RCC 7860 (cell line): ENCODE measurements around the gene SYNPO2.

Experiments
- DNase-seq: peaks from one replicate; pipeline ENCODE4 v3.0.0-alpha.2; 2015; ENCODE audit warnings: low spot score
- FAIRE-seq: peaks from 2 replicates; lab custom pipeline; 2012; peaks lifted over from hg19 to GRCh38; lab: Jason Lieb, UNC

The SYNPO2 gene

GRCh38 chr4:119098306-119098705, 209.7 kb downstream of the SYNPO2 start:
- DNase-seq (no peak), FAIRE-seq (no peak)

DNA sequence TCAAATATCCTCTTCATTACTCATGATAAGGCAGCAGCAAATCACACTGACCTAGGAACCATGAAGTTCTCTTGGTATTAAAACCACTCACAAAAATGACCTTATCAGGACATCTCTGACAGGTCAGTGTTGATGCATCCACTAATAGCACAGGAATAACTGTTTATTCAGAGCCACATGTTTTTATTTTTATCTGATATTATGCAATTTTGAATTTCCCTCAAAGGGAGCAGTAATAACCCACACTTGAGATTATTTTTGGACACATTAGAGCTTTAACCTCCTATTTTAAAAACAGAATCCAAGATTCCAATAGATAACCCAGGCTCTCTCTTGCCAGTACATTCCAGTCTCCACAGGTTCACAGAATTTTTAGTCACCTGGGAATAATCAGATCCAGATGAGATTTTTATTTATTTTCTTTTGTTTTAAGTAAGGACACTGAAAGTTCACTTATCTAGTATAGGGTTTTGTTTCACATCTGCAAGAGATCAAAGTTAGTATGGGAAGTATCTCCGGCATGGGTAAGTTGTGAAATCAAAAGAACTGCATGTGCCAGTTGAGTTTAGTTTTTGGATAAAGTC, 210.7 kb downstream of the SYNPO2 start:
- DNase-seq (peak; percentile 24), FAIRE-seq (no peak)

- DNase-seq (no peak), FAIRE-seq (no peak)
These were observed 212.0 kb downstream of the SYNPO2 start for GRCh38 chr4:119100655-119101054.

- peak; percentile 95 for FAIRE-seq
- DNase-seq, result peak; percentile 96
These were observed 214.6 kb downstream of the SYNPO2 start for GRCh38 chr4:119103263-119103662.

DNA sequence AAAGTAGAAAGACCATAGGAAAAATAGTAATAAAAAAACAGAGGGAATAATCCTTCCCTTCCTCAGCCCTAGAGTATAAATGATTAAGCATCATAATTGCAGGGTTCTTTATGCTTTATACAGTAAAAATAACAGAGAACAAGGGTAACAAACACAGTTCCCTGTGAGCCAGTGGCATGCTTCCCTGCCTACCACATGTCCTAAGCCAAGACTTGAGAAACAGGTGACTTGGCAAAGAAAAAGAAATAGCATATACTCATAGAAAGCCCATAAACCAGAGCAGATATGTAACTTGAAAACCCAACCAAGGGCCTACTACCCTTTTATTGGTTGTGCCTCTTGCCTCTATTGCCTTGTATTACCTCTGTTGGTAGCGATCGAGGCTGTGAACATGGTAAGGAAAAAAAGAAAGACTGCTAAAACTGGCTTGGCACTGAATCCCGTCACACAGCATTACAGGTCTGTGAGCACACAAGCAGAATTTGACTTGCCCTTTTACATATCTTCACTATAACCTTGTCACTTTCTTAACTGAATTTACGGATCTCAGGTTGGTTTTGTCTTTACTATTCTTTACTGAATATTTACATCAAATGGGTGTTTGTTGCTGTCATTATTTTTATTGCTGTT, 216.1 kb downstream of the SYNPO2 start:
- DNase-seq (no peak), FAIRE-seq (no peak)

DNA sequence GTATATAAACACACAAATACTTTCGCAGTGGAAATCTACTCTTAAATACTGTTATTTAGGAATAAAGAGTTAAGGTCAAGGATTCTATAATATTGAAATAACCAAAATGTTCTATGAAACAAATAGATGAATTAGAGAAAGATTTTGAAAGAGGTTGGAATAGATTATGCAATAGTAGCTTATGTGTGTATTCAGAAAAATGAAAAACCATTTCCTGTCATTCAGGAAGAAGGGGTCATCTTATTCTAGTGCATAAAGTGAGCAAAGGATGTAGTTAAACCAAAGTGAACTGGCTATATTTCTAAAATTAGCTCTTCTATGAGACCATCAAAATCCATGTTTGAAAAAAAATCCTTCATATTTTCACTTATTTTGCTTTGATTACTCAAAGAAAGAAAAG, 217.0 kb downstream of the SYNPO2 start:
- no peak for DNase-seq
- no peak for FAIRE-seq

- no peak for FAIRE-seq
These were observed 217.7 kb downstream of the SYNPO2 start for GRCh38 chr4:119106036-119107000.

DNA sequence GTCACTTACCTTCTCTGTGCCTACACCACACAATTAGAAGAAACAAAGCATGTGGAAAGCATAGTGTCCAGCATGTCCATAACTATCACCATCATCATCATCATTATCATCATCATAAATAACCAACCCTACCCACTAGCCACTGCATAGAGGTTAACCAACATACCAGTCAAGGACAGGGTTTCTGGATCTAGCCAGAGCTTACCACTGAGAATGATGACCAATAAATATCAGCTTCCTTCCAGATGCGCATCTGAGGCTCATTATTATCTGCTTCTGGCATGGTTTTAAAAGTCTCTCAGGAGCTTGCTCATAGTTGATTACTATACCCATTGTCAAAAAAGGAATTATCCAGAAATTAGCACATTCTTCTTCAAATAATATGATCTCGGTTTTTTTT, 221.5 kb downstream of the SYNPO2 start:
- no peak for FAIRE-seq

More at GRCh38 chr4:119106036-119107000, 217.7 kb downstream of the SYNPO2 start:
- no peak for DNase-seq

More for the DNA sequence above, 221.5 kb downstream of the SYNPO2 start:
- DNase-seq, result no peak
